NCI-H1930 (cell line): Measurements from ENCODE around the gene CLN3.
"Not testable (repeated sequence)": the region's sequence is repeated elsewhere in the genome, so short reads cannot be mapped to it uniquely, and the experiment has no call there.

Experiments used
- DNase-seq, 2 experiments: peaks; one replicate each; lab custom pipeline; 2025; lab: John Stamatoyannopoulos, UW

The CLN3 gene

GRCh38 chr16:28491970-28492474 is at the start of gene CLN3:
CLN3 (minus strand) TSS chr16:28492074; CDS start chr16:28491759, 315 bp downstream.
- peak; percentile 90 for DNase-seq

GRCh38 chr16:28540346-28540745 is 48.5 kb upstream of the CLN3 start:
- no peak for DNase-seq

- no peak for DNase-seq
These were observed 47.1 kb upstream of the CLN3 start, which contains the start of gene NUPR1 for GRCh38 chr16:28538733-28539596. NUPR1 (minus strand) TSS chr16:28538974; CDS start chr16:28538907, 67 bp downstream.

GRCh38 chr16:28537964-28538732 is 46.3 kb upstream of the CLN3 start:
- DNase-seq: no peak

GRCh38 chr16:28537076-28537475 is 45.2 kb upstream of the CLN3 start:
- no peak for DNase-seq

GRCh38 chr16:28534542-28535373 is 42.9 kb upstream of the CLN3 start:
- DNase-seq: no peak

GRCh38 chr16:28532940-28533647 is 41.2 kb upstream of the CLN3 start:
- DNase-seq: no peak

GRCh38 chr16:28531777-28532744 is 40.2 kb upstream of the CLN3 start:
- no peak for DNase-seq

GRCh38 chr16:28529124-28529523 is 37.2 kb upstream of the CLN3 start:
- DNase-seq: no peak

- no peak for DNase-seq
These were observed 36.6 kb upstream of the CLN3 start for GRCh38 chr16:28528463-28528867.

- DNase-seq: no peak
These were observed 36.1 kb upstream of the CLN3 start for GRCh38 chr16:28527985-28528384.

- DNase-seq: not testable (repeated sequence)
These were observed 35.4 kb upstream of the CLN3 start for GRCh38 chr16:28527100-28527785.

GRCh38 chr16:28526201-28527099 is 34.6 kb upstream of the CLN3 start:
- no peak for DNase-seq

- no peak for DNase-seq
These were observed 32.9 kb upstream of the CLN3 start for GRCh38 chr16:28524681-28525171.

GRCh38 chr16:28522792-28523191 is 30.9 kb upstream of the CLN3 start:
- no peak for DNase-seq

GRCh38 chr16:28521436-28521835 is 29.6 kb upstream of the CLN3 start:
- no peak for DNase-seq

GRCh38 chr16:28520672-28521071 is 28.8 kb upstream of the CLN3 start:
- DNase-seq: no peak

GRCh38 chr16:28514246-28514645 is 22.4 kb upstream of the CLN3 start:
- no peak for DNase-seq
